Cerebellar cortex (tissue), 1 donor: Measurements from ENCODE around the gene RABL3.
A peak's percentile ranks its signal among the peaks of the same experiment; 100 is the strongest.
"Not testable (repeated sequence)": the region's sequence is repeated elsewhere in the genome, so short reads cannot be mapped to it uniquely, and the experiment has no call there.

Experiments used
- DNase-seq: peaks from one replicate; pipeline ENCODE4 v3.0.0-alpha.2; 2015; ENCODE audit warnings: low spot score

Gene RABL3

GRCh38 chr3:120742198-120742848, at the start of gene RABL3, which contains the start of gene GTF2E1:
RABL3 (minus strand) TSS chr3:120742516; CDS start chr3:120742507, 9 bp downstream.
GTF2E1 (plus strand) TSS chr3:120742744; CDS start chr3:120750553, 7,809 bp downstream.
- peak; percentile 100 for DNase-seq

- DNase-seq: peak; percentile 19
Measured at GRCh38 chr3:120791913-120792312, 49.6 kb upstream of the RABL3 start.

GRCh38 chr3:120791010-120791409, 48.7 kb upstream of the RABL3 start:
- DNase-seq: no peak

- DNase-seq: not testable (repeated sequence)
Measured at GRCh38 chr3:120785832-120786231, 43.5 kb upstream of the RABL3 start.

GRCh38 chr3:120780977-120781376, 38.7 kb upstream of the RABL3 start:
- DNase-seq: no peak

- DNase-seq: no peak
Measured at GRCh38 chr3:120778776-120779175, 36.5 kb upstream of the RABL3 start.

- no peak for DNase-seq
Measured at GRCh38 chr3:120775411-120775810, 33.1 kb upstream of the RABL3 start.

- no peak for DNase-seq
Measured at GRCh38 chr3:120773932-120774331, 31.6 kb upstream of the RABL3 start.

GRCh38 chr3:120772081-120772480, 29.8 kb upstream of the RABL3 start:
- DNase-seq: no peak

GRCh38 chr3:120770891-120771290, 28.6 kb upstream of the RABL3 start:
- no peak for DNase-seq

- DNase-seq: no peak
Measured at GRCh38 chr3:120769436-120769835, 27.1 kb upstream of the RABL3 start.

- peak; percentile 62 for DNase-seq
Measured at GRCh38 chr3:120767106-120767505, 24.8 kb upstream of the RABL3 start.

GRCh38 chr3:120766576-120766975, 24.3 kb upstream of the RABL3 start:
- DNase-seq: peak; percentile 58

- no peak for DNase-seq
Measured at GRCh38 chr3:120765830-120766493, 23.6 kb upstream of the RABL3 start.

- no peak for DNase-seq
Measured at GRCh38 chr3:120764206-120764605, 21.9 kb upstream of the RABL3 start.

- no peak for DNase-seq
Measured at GRCh38 chr3:120763601-120764000, 21.3 kb upstream of the RABL3 start.

- no peak for DNase-seq
Measured at GRCh38 chr3:120762615-120763014, 20.3 kb upstream of the RABL3 start.

- not testable (repeated sequence) for DNase-seq
Measured at GRCh38 chr3:120758551-120758950, 16.2 kb upstream of the RABL3 start.

- no peak for DNase-seq
Measured at GRCh38 chr3:120756061-120756460, 13.7 kb upstream of the RABL3 start.

- no peak for DNase-seq
Measured at GRCh38 chr3:120753810-120754209, 11.5 kb upstream of the RABL3 start.

GRCh38 chr3:120752865-120753264, 10.5 kb upstream of the RABL3 start:
- no peak for DNase-seq

GRCh38 chr3:120752230-120752629, 9.9 kb upstream of the RABL3 start:
- no peak for DNase-seq

- DNase-seq: no peak
Measured at GRCh38 chr3:120749843-120750242, 7.5 kb upstream of the RABL3 start.

- no peak for DNase-seq
Measured at GRCh38 chr3:120745466-120745865, 3.1 kb upstream of the RABL3 start.
